SK-N-SH (cell line): ENCODE results near the gene SCARB1.

Experiments
- CTCF ChIP-seq: fragments of 200-600 bp; sonication (generic); IDR thresholded peaks from 2 replicates; pipeline ENCODE4 v1.6.1; 2017; ENCODE audit warnings: antibody characterized with exemption, mild to moderate bottlenecking, moderate library complexity
- EP300 ChIP-seq, 2 experiments: IDR thresholded peaks; 2 replicates each; pipeline versions ENCODE4 v1.4.0 to v1.6.1; 2012; ENCODE audit warnings: borderline replicate concordance in 1 of 2, low read depth in 1 of 2, low read length in 1 of 2
- EZH2phosphoT487 ChIP-seq: fragments of 200-600 bp; sonication (generic); IDR thresholded peaks from 2 replicates; pipeline ENCODE4 v1.6.1; 2017; ENCODE audit warnings: low read depth, mixed run types, mild to moderate bottlenecking, antibody characterized with exemption, moderate library complexity, borderline replicate concordance
- GABPA ChIP-seq: IDR thresholded peaks from 2 replicates; pipeline ENCODE4 v1.4.0; 2012; ENCODE audit warnings: low read depth, mild to moderate bottlenecking
- NFIC ChIP-seq: IDR thresholded peaks from 2 replicates; pipeline ENCODE4 v1.4.0; 2012; ENCODE audit warnings: borderline replicate concordance
- POLR2AphosphoS5 ChIP-seq: IDR thresholded peaks from 2 replicates; pipeline ENCODE4 v1.6.1; 2012; ENCODE audit warnings: low read depth, low read length
- REST ChIP-seq: IDR thresholded peaks from 2 replicates; pipeline ENCODE4 v1.6.1; 2012; ENCODE audit warnings: mild to moderate bottlenecking, low read depth, low read length, moderate library complexity
- RFX5 ChIP-seq: IDR thresholded peaks from 2 replicates; pipeline ENCODE4 v1.6.1; 2012; ENCODE audit warnings: mild to moderate bottlenecking, improper control_type of control experiment, low read length
- SIN3A ChIP-seq: IDR thresholded peaks from 2 replicates; pipeline ENCODE4 v1.6.1; 2012; ENCODE audit warnings: low read depth, mild to moderate bottlenecking, low read length, moderate library complexity, borderline replicate concordance
- SMC3 ChIP-seq: IDR thresholded peaks from 2 replicates; pipeline ENCODE4 v1.6.1; 2012; ENCODE audit warnings: low read depth, low read length, improper control_type of control experiment
- TAF1 ChIP-seq: IDR thresholded peaks from 2 replicates; pipeline ENCODE4 v1.6.1; 2012; ENCODE audit warnings: low read depth, mild to moderate bottlenecking, low read length, moderate library complexity, borderline replicate concordance
- TF ChIP-seq, protein P1 (sequence below): IDR thresholded peaks from 2 replicates; pipeline ENCODE4 v1.4.0; 2012; ENCODE audit warnings: low read depth, borderline replicate concordance
- TF ChIP-seq, protein P2 (sequence below): IDR thresholded peaks from 2 replicates; pipeline ENCODE4 v1.4.0; 2012; ENCODE audit warnings: low read depth

- TF ChIP-seq CTCF (no peak), EP300 (IDR thresholded peaks at IDR 0.05; ENCODE audit: borderline replicate concordance in 1 of 2, low read depth in 1 of 2, low read length in 1 of 2) (no peak), RFX5 (no peak), GABPA (no peak), SMC3 (no peak), TAF1 (no peak), REST (no peak), POLR2AphosphoS5 (no peak), NFIC (no peak), SIN3A (no peak), EZH2phosphoT487 (no peak)
- TF ChIP-seq, protein P1, sequence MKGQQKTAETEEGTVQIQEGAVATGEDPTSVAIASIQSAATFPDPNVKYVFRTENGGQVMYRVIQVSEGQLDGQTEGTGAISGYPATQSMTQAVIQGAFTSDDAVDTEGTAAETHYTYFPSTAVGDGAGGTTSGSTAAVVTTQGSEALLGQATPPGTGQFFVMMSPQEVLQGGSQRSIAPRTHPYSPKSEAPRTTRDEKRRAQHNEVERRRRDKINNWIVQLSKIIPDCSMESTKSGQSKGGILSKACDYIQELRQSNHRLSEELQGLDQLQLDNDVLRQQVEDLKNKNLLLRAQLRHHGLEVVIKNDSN, result no peak
- TF ChIP-seq, protein P2, sequence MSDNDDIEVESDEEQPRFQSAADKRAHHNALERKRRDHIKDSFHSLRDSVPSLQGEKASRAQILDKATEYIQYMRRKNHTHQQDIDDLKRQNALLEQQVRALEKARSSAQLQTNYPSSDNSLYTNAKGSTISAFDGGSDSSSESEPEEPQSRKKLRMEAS, result no peak
Observed at GRCh38 chr12:124765581-124766489, 97.8 kb downstream of the SCARB1 start.
